H9 (cell line): Measurements from ENCODE around the gene PITRM1. TPM values are rescaled to one million over a fixed set of nuclear protein-coding genes. Genes with fewer than 3 reads are reported as not detected.

Experiments
- DNase-seq: peaks from one replicate; pipeline ENCODE4 v3.0.0-alpha.2; 2017
- H2AFZ ChIP-seq: one replicate; pipeline ENCODE4 v1.6.1; 2013; ENCODE audit warnings: mild to moderate bottlenecking, low read length, control low read depth, moderate library complexity
- H2AK5ac ChIP-seq: 2 replicates; pipeline ENCODE4 v1.6.1; 2013; ENCODE audit warnings: low read length, control low read depth, mixed read lengths; ENCODE audit not compliant: insufficient read length
- H2BK120ac ChIP-seq: one replicate; pipeline ENCODE4 v1.6.1; 2013; ENCODE audit warnings: low read depth, mild to moderate bottlenecking, low read length, control low read depth, inconsistent platforms; ENCODE audit not compliant: poor library complexity, severe bottlenecking
- H2BK12ac ChIP-seq: 2 replicates; pipeline ENCODE4 v1.6.1; 2013; ENCODE audit warnings: low read length, control low read depth, mixed read lengths, low read depth; ENCODE audit not compliant: insufficient read length
- H2BK15ac ChIP-seq: 2 replicates; pipeline ENCODE4 v1.6.1; 2013; ENCODE audit warnings: low read depth, low read length, control low read depth
- H2BK20ac ChIP-seq: one replicate; pipeline ENCODE4 v1.6.1; 2013; ENCODE audit warnings: low read depth, mild to moderate bottlenecking, low read length, control low read depth, inconsistent platforms; ENCODE audit not compliant: poor library complexity, severe bottlenecking
- H2BK5ac ChIP-seq: 2 replicates; pipeline ENCODE4 v1.6.1; 2013; ENCODE audit warnings: low read length, control low read depth, mixed read lengths; ENCODE audit not compliant: insufficient read length
- H3K14ac ChIP-seq: 2 replicates; pipeline ENCODE4 v1.6.1; 2013; ENCODE audit warnings: low read length, control low read depth; ENCODE audit not compliant: insufficient read depth
- H3K18ac ChIP-seq: 2 replicates; pipeline ENCODE4 v1.6.1; 2013; ENCODE audit warnings: low read depth, mild to moderate bottlenecking, mixed read lengths, low read length, control low read depth; ENCODE audit not compliant: insufficient read length
- H3K23ac ChIP-seq: 2 replicates; pipeline ENCODE4 v1.6.1; 2013; ENCODE audit warnings: low read length, control low read depth, mixed read lengths, low read depth; ENCODE audit not compliant: insufficient read length
- H3K23me2 ChIP-seq: 2 replicates; pipeline ENCODE4 v1.6.1; 2013; ENCODE audit warnings: low read depth, mild to moderate bottlenecking, mixed read lengths, low read length, control low read depth; ENCODE audit not compliant: insufficient read length, poor library complexity, severe bottlenecking
- H3K27ac ChIP-seq: 2 replicates; pipeline ENCODE4 v1.5.1; 2013; ENCODE audit warnings: low read length, control low read depth, mixed read lengths, low read depth; ENCODE audit not compliant: insufficient read length
- H3K27me3 ChIP-seq: 2 replicates; pipeline ENCODE4 v1.6.1; 2013; ENCODE audit warnings: low read length, control low read depth, inconsistent platforms; ENCODE audit not compliant: insufficient read depth
- H3K4ac ChIP-seq: 2 replicates; pipeline ENCODE4 v1.6.1; 2013; ENCODE audit warnings: low read depth, mild to moderate bottlenecking, control low read depth, inconsistent platforms, low read length, moderate library complexity
- H3K4me1 ChIP-seq: 2 replicates; pipeline ENCODE4 v1.6.1; 2013; ENCODE audit warnings: low read length, control low read depth, inconsistent platforms; ENCODE audit not compliant: insufficient read depth
- H3K4me2 ChIP-seq: 2 replicates; pipeline ENCODE4 v1.6.1; 2013; ENCODE audit warnings: low read length, control low read depth, mixed read lengths; ENCODE audit not compliant: insufficient read length, insufficient read depth
- H3K56ac ChIP-seq: 2 replicates; pipeline ENCODE4 v1.6.1; 2013; ENCODE audit warnings: low read depth, mild to moderate bottlenecking, mixed read lengths, low read length, control low read depth; ENCODE audit not compliant: insufficient read length
- H3K79me1 ChIP-seq: 2 replicates; pipeline ENCODE4 v1.6.1; 2013; ENCODE audit warnings: low read depth, mild to moderate bottlenecking, moderate library complexity, low read length, control low read depth, inconsistent platforms; ENCODE audit not compliant: insufficient read depth, poor library complexity, severe bottlenecking
- H3K79me2 ChIP-seq: 2 replicates; pipeline ENCODE4 v1.6.1; 2013; ENCODE audit warnings: low read length, control low read depth, inconsistent platforms; ENCODE audit not compliant: insufficient read depth
- H3K9ac ChIP-seq: 2 replicates; pipeline ENCODE4 v1.6.1; 2013; ENCODE audit warnings: low read length, control low read depth, mixed read lengths; ENCODE audit not compliant: insufficient read length; ENCODE audit errors: extremely low read depth
- H3K9me3 ChIP-seq: one replicate; pipeline ENCODE4 v1.6.1; 2013; ENCODE audit warnings: low read depth, low read length, inconsistent platforms; ENCODE audit not compliant: control insufficient read depth
- H3T11ph ChIP-seq: one replicate; pipeline ENCODE4 v1.6.1; 2013; ENCODE audit warnings: mild to moderate bottlenecking, low read length, control low read depth, inconsistent platforms
- H4K20me1 ChIP-seq: one replicate; pipeline ENCODE4 v1.6.1; 2013; ENCODE audit not compliant: control insufficient read depth, insufficient read length, insufficient read depth
- H4K5ac ChIP-seq: 2 replicates; pipeline ENCODE4 v1.6.1; 2013; ENCODE audit warnings: low read depth, mild to moderate bottlenecking, mixed read lengths, low read length, control low read depth; ENCODE audit not compliant: insufficient read length
- H4K8ac ChIP-seq: replicated peaks from 2 replicates; pipeline ENCODE4 v1.6.1; 2013; ENCODE audit warnings: low read length, control low read depth, mixed read lengths, low read depth; ENCODE audit not compliant: insufficient read length
- H4K91ac ChIP-seq: 2 replicates; pipeline ENCODE4 v1.6.1; 2013; ENCODE audit warnings: low read depth, mild to moderate bottlenecking, moderate library complexity, mixed read lengths, low read length, control low read depth; ENCODE audit not compliant: insufficient read length
- H3K27ac Mint-ChIP-seq, 3 experiments: 2 replicates in 2 of 3; 3 replicates in 1 of 3; pipeline ENCODE4 v1.8.0; 2020 to 2021; ENCODE audit warnings: mixed read lengths in 3 of 3, mild to moderate bottlenecking in 1 of 3, moderate library complexity in 1 of 3
- H3K27me3 Mint-ChIP-seq: 2 replicates; pipeline ENCODE4 v1.8.0; 2021; ENCODE audit warnings: low read depth, mild to moderate bottlenecking, moderate library complexity, mixed read lengths
- H3K36me3 Mint-ChIP-seq, 3 experiments: 2 replicates in 2 of 3; 3 replicates in 1 of 3; pipeline ENCODE4 v1.8.0; 2020 to 2021; ENCODE audit warnings: low read depth in 3 of 3, mixed read lengths in 3 of 3; ENCODE audit not compliant: insufficient read depth in 1 of 3
- H3K4me1 Mint-ChIP-seq, 2 experiments: 2 replicates each; pipeline ENCODE4 v1.8.0; 2020; ENCODE audit warnings: mixed read lengths in 2 of 2
- H3K4me3 Mint-ChIP-seq, 2 experiments: 2 replicates in 1 of 2; 3 replicates in 1 of 2; pipeline ENCODE4 v1.8.0; 2020 to 2021; ENCODE audit warnings: mild to moderate bottlenecking in 2 of 2, mixed read lengths in 2 of 2, moderate library complexity in 1 of 2
- H3K9me3 Mint-ChIP-seq, 2 experiments: 2 replicates in 1 of 2; 3 replicates in 1 of 2; pipeline ENCODE4 v1.8.0; 2020; ENCODE audit warnings: mild to moderate bottlenecking in 2 of 2, mixed read lengths in 2 of 2, moderate library complexity in 1 of 2
- WGBS: extraction: QIAGEN DNeasy Blood & Tissue Kit; methylation state at CpG from one replicate; pipeline ENCODE4 v1.1.7; 2013; ENCODE audit warnings: missing lambda C conversion rate, low lambda C conversion rate, mixed read lengths; ENCODE audit not compliant: insufficient read length; ENCODE audit errors: extremely low coverage; 5-methylcytosine and 5-hydroxymethylcytosine counted together
- total RNA-seq: library from RNA; stranded (reverse); gene quantifications from 2 replicates; pipeline ENCODE4 v1.2.1, GENCODE V29; 2021
- TF ChIP-seq, protein P1 (sequence below): fragments of 200-600 bp; sonication (generic); conservative IDR thresholded peaks from 3 replicates; pipeline ENCODE4 v1.8.0; 2021; ENCODE audit warnings: antibody characterized with exemption, mild to moderate bottlenecking

PITRM1 gene
- total RNA-seq, 1 experiment from 2014 or later = 27.8 TPM

DNA sequence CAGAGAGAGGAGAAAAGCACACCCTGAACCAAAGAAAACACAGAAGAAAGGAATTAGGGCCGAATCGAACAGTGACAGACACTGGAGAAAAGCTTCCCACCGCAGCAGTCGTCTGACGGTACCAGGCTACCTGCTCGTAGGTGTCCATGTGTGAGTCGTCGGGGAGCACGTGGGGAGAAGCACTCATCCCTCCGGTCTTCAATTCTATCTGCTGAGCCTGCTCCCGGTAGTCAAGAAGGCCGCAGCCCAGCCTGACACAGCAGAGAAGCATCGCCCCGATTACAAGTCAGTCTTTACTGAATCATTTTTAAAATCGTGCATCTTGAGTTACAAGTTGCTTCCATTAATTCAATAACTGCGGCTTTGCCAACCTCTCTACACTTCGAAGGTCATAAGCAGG, 24.5 kb downstream of the PITRM1 start:
- H2BK15ac ChIP-seq = no peak overlapping the region
- H3K79me1 ChIP-seq = no peaks in the 10 kb centered on the region
- no peaks in the 10 kb centered on the region for H3K4me1 ChIP-seq
- no peak overlapping the region for H2BK5ac ChIP-seq
- H3K18ac ChIP-seq = no peak overlapping the region
- H3K4ac ChIP-seq = no peak overlapping the region
- no peak overlapping the region for H3K14ac ChIP-seq
- Mint-ChIP-seq H3K9me3 (no peaks in the 10 kb centered on the region), H3K27me3 (no peaks in the 10 kb centered on the region), H3K36me3 (peaks cover 5 to 72% (median 58%) of the 10 kb centered on the region in 3 experiments; a peak in 6 of 7 replicates), H3K4me1 (no peaks in the 10 kb centered on the region), H3K4me3 (no peak overlapping the region), H3K27ac (no peak overlapping the region)
- H3K79me2 ChIP-seq = no peaks in the 10 kb centered on the region
- no peaks in the 10 kb centered on the region for H3K27me3 ChIP-seq
- H3K23ac ChIP-seq = no peak overlapping the region
- no peak overlapping the region for H4K91ac ChIP-seq
- H2AFZ ChIP-seq = no peak overlapping the region
- H4K20me1 ChIP-seq = no peaks in the 10 kb centered on the region
- H2BK20ac ChIP-seq = no peak overlapping the region
- no peak overlapping the region for H2BK12ac ChIP-seq
- no peak for DNase-seq
- H4K5ac ChIP-seq = no peak overlapping the region
- H3K23me2 ChIP-seq = no peaks in the 10 kb centered on the region
- no peak overlapping the region for H3K27ac ChIP-seq
- H3K9me3 ChIP-seq = no peaks in the 10 kb centered on the region
- no peak overlapping the region for H3K4me2 ChIP-seq
- H3T11ph ChIP-seq = no peak overlapping the region
- no peak overlapping the region for H3K9ac ChIP-seq
- H3K56ac ChIP-seq = no peak overlapping the region
- no peak overlapping the region for H4K8ac ChIP-seq
- no CpG with 5 or more reads among the region's 17 CpGs for WGBS
- no peak overlapping the region for H2AK5ac ChIP-seq
- TF ChIP-seq, protein P1, sequence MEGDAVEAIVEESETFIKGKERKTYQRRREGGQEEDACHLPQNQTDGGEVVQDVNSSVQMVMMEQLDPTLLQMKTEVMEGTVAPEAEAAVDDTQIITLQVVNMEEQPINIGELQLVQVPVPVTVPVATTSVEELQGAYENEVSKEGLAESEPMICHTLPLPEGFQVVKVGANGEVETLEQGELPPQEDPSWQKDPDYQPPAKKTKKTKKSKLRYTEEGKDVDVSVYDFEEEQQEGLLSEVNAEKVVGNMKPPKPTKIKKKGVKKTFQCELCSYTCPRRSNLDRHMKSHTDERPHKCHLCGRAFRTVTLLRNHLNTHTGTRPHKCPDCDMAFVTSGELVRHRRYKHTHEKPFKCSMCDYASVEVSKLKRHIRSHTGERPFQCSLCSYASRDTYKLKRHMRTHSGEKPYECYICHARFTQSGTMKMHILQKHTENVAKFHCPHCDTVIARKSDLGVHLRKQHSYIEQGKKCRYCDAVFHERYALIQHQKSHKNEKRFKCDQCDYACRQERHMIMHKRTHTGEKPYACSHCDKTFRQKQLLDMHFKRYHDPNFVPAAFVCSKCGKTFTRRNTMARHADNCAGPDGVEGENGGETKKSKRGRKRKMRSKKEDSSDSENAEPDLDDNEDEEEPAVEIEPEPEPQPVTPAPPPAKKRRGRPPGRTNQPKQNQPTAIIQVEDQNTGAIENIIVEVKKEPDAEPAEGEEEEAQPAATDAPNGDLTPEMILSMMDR = no peak
- H2BK120ac ChIP-seq = no peak overlapping the region
